ENCODE data around the gene HELZ2.

HELZ2 gene

DNA sequence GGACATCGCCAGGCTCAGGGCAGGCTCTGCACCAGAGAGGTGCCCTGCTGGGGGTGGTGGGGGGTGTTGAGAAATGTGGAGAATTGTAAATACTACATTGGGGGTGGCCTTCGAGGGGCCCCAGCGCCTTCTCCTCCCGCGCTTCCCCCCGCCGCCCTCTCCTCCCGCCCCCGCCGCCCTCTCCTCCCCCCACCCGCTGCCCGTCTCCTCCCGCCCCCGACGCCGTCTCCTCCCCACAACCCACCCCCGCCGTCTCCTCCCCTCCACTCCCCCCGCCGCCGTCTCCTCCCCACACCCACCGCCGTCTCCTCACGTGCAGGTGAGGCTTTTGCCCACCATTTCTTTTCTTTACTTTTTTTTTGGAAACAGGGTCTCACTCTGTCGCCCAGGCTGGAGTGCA lies 25.0 kb downstream of the HELZ2 start:
- H3K4me3 Mint-ChIP-seq = no peak overlapping the region
- DNase-seq (ENCODE audit: low spot score) = no peak
- no peak overlapping the region for H3K27ac Mint-ChIP-seq
- peaks cover 22% of the 10 kb centered on the region for H3K27me3 Mint-ChIP-seq (ENCODE audit: low read depth)
- H3K9me3 Mint-ChIP-seq = no peaks in the 10 kb centered on the region
- no peaks in the 10 kb centered on the region for H3K36me3 Mint-ChIP-seq (ENCODE audit: low read depth)
- peaks cover 12% of the 10 kb centered on the region for H3K4me1 Mint-ChIP-seq (ENCODE audit: low read depth)

GRCh38 chr20:63548542-63548941 lies 25.5 kb downstream of the HELZ2 start:
- Mint-ChIP-seq H3K36me3 (ENCODE audit: low read depth) (no peaks in the 10 kb centered on the region), H3K27ac (no peak overlapping the region)

DNA sequence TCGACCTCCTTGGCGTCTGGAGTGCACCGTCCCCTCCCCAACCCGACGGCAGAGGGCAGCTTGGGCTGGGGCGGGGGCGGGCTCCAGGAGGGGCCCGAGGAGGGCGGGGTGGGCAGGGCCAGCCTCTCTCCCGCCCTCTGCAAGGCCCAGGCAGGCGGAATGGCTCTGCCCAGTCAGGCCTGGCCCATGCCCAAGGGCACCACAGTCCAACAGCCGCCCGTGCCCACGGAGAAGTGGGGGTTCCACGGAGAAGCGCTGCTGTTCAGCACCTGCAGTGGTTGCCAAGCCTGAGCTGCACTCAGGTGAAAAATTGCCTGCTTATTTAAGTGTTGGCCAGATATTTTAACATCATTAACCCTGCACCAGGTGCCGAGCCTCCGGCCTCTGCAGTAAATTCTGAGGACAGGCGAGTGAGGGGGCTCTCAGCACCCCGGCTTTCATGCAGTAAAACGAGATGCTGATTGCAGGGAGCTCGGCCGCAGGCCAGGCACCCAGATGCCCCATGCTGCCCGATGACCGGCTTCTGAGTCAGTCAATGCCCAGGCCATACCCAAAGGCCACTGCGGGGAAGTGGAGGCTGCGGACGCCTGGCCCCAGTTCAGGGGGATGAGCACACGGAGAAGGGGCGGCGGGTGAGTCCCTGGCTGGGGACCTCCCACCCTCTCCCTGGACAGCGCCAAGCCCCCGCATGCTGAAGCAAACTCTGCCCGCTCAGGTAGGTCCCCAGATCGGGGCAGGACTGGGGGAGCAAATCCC lies 26.1 kb downstream of the HELZ2 start, which contains the start of gene SRMS:
SRMS (minus strand) TSS at position 25 of the 756 bp plus-strand sequence. CDS start 286 bp downstream, outside the sequence.
- Mint-ChIP-seq H3K36me3 (ENCODE audit: low read depth) (no peaks in the 10 kb centered on the region), H3K4me1 (ENCODE audit: low read depth) (peaks cover 9% of the 10 kb centered on the region), H3K9me3 (no peaks in the 10 kb centered on the region), H3K27me3 (ENCODE audit: low read depth) (peaks cover 23% of the 10 kb centered on the region), H3K4me3 (no peak within 1 kb of the TSS), H3K27ac (no peak within 1 kb of the TSS)
- DNase-seq (ENCODE audit: low spot score) = no peak

More at GRCh38 chr20:63548542-63548941, 25.5 kb downstream of the HELZ2 start:
- Mint-ChIP-seq H3K27me3 (ENCODE audit: low read depth) (peaks cover 25% of the 10 kb centered on the region), H3K4me3 (no peak overlapping the region), H3K4me1 (ENCODE audit: low read depth) (peaks cover 12% of the 10 kb centered on the region), H3K9me3 (no peaks in the 10 kb centered on the region)
- no peak for DNase-seq (ENCODE audit: low spot score)

- DNase-seq (ENCODE audit: low spot score) = no peak
- Mint-ChIP-seq H3K4me1 (ENCODE audit: low read depth) (peaks cover 1% of the 10 kb centered on the region), H3K4me3 (no peak overlapping the region), H3K36me3 (ENCODE audit: low read depth) (no peaks in the 10 kb centered on the region), H3K9me3 (no peaks in the 10 kb centered on the region), H3K27me3 (ENCODE audit: low read depth) (peaks cover 17% of the 10 kb centered on the region), H3K27ac (no peak overlapping the region)
These were observed 26.9 kb downstream of the HELZ2 start for GRCh38 chr20:63546956-63547724.

DNA sequence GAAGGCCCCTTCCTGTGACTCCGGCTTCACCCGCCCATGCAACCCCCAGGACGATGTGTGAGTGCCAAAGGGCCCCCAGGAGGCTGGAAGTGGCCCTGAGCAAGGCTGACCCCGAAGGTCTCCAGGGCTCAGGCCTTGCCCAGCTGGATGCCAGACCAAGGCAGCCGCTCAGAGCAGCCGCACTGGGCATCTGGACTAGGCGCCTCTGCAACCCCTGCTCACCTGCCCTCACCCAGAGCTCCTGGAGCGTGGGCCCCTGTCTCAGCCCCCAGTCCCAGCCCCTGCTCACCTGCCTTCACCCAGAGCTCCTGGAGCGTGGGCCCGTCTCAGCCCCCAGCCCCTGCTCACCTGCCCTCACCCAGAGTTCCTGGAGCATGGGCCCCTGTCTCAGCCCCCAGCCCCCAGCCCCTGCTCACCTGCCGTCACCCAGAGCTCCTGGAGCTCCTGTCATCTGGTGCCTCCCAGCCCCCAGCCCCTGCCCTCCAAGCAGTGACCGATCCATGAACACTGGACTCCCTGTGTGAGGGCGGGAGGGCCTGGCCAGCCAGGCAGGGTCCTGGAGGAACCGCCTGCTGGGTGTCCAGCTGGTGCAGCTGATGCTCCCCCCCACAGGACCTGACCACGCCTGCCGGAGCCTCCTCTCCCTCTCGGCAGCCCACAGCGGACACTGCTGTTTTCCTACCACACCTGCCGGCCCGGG lies 27.6 kb downstream of the HELZ2 start:
- no peaks in the 10 kb centered on the region for H3K36me3 Mint-ChIP-seq (ENCODE audit: low read depth)
- H3K4me1 Mint-ChIP-seq (ENCODE audit: low read depth) = no peaks in the 10 kb centered on the region
- peaks cover 17% of the 10 kb centered on the region for H3K27me3 Mint-ChIP-seq (ENCODE audit: low read depth)
- no peak for DNase-seq (ENCODE audit: low spot score)
- H3K27ac Mint-ChIP-seq = no peak overlapping the region
- no peaks in the 10 kb centered on the region for H3K9me3 Mint-ChIP-seq
- no peak overlapping the region for H3K4me3 Mint-ChIP-seq

- Mint-ChIP-seq H3K27ac (no peak overlapping the region), H3K27me3 (ENCODE audit: low read depth) (peaks cover 14% of the 10 kb centered on the region), H3K36me3 (ENCODE audit: low read depth) (no peaks in the 10 kb centered on the region), H3K4me3 (no peak overlapping the region), H3K4me1 (ENCODE audit: low read depth) (no peaks in the 10 kb centered on the region), H3K9me3 (no peaks in the 10 kb centered on the region)
- DNase-seq (ENCODE audit: low spot score) = no peak
These were observed 28.2 kb downstream of the HELZ2 start for GRCh38 chr20:63545814-63546213.

- Mint-ChIP-seq H3K4me3 (no peak overlapping the region), H3K27me3 (ENCODE audit: low read depth) (peaks cover 12% of the 10 kb centered on the region), H3K36me3 (ENCODE audit: low read depth) (no peaks in the 10 kb centered on the region), H3K27ac (no peak overlapping the region), H3K9me3 (no peaks in the 10 kb centered on the region), H3K4me1 (ENCODE audit: low read depth) (no peaks in the 10 kb centered on the region)
- no peak for DNase-seq (ENCODE audit: low spot score)
These were observed 29.0 kb downstream of the HELZ2 start for GRCh38 chr20:63544958-63545516.

DNA sequence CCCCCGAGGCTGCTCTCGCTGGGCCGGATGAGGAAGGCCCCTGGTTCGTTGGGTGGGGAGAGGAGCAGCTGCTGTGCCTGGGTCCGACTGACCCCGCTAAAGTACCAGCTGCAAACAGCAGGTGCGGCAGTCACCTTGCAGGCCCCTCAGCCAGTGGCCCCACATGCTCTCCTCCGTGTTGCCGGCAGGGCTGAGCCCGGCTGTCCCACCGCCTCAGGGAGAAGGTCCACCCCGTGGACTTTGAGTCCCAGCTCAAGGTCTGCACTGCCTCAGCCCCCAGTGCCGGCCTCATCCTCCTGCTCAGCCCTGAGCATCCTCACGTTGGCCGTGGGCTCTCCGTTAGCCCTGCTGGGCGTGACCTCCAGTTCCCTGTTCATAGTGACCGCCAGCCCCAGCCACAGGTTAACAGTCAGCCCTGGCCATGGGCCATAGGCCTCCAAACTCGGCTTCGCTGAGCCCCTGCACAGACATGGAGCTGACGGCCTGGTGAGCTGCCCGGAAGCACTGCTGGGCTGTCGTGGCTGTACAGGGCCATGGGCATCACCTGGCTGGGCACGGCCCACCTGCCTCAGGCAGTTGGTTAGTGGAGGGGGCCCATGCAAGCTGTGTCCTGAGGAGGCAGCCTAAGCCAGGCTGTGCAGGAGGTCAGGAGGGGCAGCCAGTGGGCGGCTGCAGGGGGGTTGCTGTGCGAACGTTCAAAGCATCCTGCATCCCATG lies 29.6 kb downstream of the HELZ2 start:
- DNase-seq (ENCODE audit: low spot score) = no peak
- H3K27ac Mint-ChIP-seq = no peak overlapping the region
- H3K27me3 Mint-ChIP-seq (ENCODE audit: low read depth) = peaks cover 9% of the 10 kb centered on the region
- H3K4me1 Mint-ChIP-seq (ENCODE audit: low read depth) = no peaks in the 10 kb centered on the region
- no peak overlapping the region for H3K4me3 Mint-ChIP-seq
- no peaks in the 10 kb centered on the region for H3K9me3 Mint-ChIP-seq
- no peaks in the 10 kb centered on the region for H3K36me3 Mint-ChIP-seq (ENCODE audit: low read depth)

DNA sequence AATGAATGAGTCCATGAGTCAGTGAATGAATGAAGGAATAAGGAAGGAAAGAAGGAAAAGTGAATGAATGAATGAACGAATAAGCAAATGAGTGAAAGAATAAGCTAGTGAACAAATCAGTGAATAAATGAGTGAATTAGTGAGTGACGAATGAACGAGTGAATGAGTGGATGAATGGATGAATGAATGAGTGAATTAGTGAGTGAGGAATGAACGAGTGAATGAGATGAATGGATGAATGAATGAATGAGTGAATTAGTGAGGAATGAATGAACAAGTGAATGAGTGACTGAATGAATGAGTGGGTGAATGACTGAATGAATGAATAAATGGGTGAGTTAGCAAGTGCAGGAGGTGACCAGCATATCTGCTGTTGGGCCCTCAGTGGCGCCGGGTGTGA lies 30.3 kb downstream of the HELZ2 start:
- Mint-ChIP-seq H3K36me3 (ENCODE audit: low read depth) (no peaks in the 10 kb centered on the region), H3K27me3 (ENCODE audit: low read depth) (peaks cover 6% of the 10 kb centered on the region), H3K4me3 (no peak overlapping the region), H3K27ac (no peak overlapping the region), H3K4me1 (ENCODE audit: low read depth) (peaks cover 2% of the 10 kb centered on the region), H3K9me3 (no peaks in the 10 kb centered on the region)
- no peak for DNase-seq (ENCODE audit: low spot score)

DNA sequence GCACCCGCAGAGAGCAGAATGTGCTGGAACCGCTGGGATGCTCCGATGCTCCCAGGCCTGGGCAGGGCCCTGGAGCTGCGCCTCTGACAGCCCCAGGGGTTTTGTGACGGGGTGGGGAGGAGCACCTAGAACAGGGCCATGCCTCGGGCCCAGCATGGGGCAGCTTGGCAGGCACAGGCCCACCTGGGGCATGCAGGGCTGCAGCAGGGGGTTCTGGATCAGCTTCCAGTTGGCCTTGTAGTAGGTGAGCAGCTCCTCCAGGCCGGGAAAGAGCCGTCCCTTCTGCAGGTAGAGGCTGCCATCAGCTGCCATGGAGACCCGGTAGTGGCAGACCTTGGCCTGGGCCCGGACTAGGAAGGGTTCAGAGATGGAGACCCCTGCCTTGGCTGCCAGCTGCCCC lies 30.9 kb downstream of the HELZ2 start:
- peaks cover 2% of the 10 kb centered on the region for H3K4me1 Mint-ChIP-seq (ENCODE audit: low read depth)
- DNase-seq (ENCODE audit: low spot score) = no peak
- H3K9me3 Mint-ChIP-seq = no peaks in the 10 kb centered on the region
- no peak overlapping the region for H3K4me3 Mint-ChIP-seq
- H3K36me3 Mint-ChIP-seq (ENCODE audit: low read depth) = no peaks in the 10 kb centered on the region
- no peak overlapping the region for H3K27ac Mint-ChIP-seq
- H3K27me3 Mint-ChIP-seq (ENCODE audit: low read depth) = peaks cover 6% of the 10 kb centered on the region

DNA sequence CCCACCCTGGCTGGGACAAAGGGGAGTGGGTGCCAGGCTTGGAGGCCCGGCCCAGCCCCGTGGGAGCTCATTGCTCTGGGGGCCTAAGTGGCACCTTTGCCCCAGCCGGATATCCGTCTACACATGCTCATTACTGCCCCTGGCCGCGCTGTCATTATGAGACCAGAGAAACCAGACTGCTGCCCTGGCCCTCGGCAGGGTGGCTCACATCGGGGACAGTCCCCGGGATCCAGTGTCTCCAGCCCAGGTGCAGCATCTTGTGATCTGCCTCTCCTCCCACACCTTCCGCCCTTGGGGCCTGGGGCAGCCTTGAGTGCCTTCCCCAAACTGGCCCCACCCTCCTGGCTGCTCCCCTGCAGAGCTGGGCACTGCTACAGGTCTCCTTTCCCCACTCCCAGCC lies 31.3 kb downstream of the HELZ2 start:
- Mint-ChIP-seq H3K27ac (no peak overlapping the region), H3K4me3 (no peak overlapping the region), H3K27me3 (ENCODE audit: low read depth) (peaks cover 6% of the 10 kb centered on the region), H3K4me1 (ENCODE audit: low read depth) (peaks cover 2% of the 10 kb centered on the region), H3K9me3 (no peaks in the 10 kb centered on the region), H3K36me3 (ENCODE audit: low read depth) (no peaks in the 10 kb centered on the region)
- DNase-seq (ENCODE audit: low spot score) = no peak

DNA sequence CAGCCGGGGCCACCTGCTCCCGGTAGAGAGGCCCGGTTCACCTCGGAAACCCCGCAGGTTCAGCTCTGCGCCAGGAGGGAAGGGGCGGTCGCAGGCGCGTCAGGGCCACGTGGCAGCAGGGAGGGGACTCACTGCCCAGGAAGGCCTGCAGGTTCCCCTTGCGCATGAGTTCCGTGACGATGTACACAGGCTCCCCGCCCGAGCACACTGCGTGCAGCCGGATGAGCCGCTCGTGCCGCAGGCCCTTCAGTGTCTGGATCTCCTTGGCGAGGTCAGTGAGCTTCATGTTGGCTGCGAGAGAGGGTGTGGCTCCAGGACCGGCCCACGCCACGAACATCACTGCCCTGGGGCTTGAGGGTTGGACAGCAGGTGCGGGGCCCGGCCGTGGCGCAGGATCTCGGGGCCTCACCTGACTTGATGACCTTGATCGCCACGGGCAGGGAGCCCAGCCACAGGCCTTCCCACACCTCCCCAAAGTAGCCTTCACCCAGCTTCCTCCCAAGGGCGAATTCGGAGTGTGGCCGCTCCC lies 31.9 kb downstream of the HELZ2 start:
- H3K4me1 Mint-ChIP-seq (ENCODE audit: low read depth) = peaks cover 4% of the 10 kb centered on the region
- no peak overlapping the region for H3K4me3 Mint-ChIP-seq
- H3K27ac Mint-ChIP-seq = no peak overlapping the region
- H3K36me3 Mint-ChIP-seq (ENCODE audit: low read depth) = no peaks in the 10 kb centered on the region
- DNase-seq (ENCODE audit: low spot score) = no peak
- H3K9me3 Mint-ChIP-seq = no peaks in the 10 kb centered on the region
- peaks cover 6% of the 10 kb centered on the region for H3K27me3 Mint-ChIP-seq (ENCODE audit: low read depth)

GRCh38 chr20:63541371-63541770 lies 32.7 kb downstream of the HELZ2 start:
- H3K27ac Mint-ChIP-seq = no peak overlapping the region
- H3K36me3 Mint-ChIP-seq (ENCODE audit: low read depth) = no peaks in the 10 kb centered on the region
- H3K4me1 Mint-ChIP-seq (ENCODE audit: low read depth) = peaks cover 6% of the 10 kb centered on the region
- H3K9me3 Mint-ChIP-seq = no peaks in the 10 kb centered on the region
- no peak for DNase-seq (ENCODE audit: low spot score)
- H3K27me3 Mint-ChIP-seq (ENCODE audit: low read depth) = peaks cover 3% of the 10 kb centered on the region
- H3K4me3 Mint-ChIP-seq = no peak overlapping the region
